Globus pallidus (tissue), 1 donor: ENCODE measurements around the gene CDC40.

Experiments
- DNase-seq: peaks from one replicate; pipeline ENCODE4 v3.0.0-alpha.2; 2015; ENCODE audit warnings: low spot score

Gene CDC40

DNA sequence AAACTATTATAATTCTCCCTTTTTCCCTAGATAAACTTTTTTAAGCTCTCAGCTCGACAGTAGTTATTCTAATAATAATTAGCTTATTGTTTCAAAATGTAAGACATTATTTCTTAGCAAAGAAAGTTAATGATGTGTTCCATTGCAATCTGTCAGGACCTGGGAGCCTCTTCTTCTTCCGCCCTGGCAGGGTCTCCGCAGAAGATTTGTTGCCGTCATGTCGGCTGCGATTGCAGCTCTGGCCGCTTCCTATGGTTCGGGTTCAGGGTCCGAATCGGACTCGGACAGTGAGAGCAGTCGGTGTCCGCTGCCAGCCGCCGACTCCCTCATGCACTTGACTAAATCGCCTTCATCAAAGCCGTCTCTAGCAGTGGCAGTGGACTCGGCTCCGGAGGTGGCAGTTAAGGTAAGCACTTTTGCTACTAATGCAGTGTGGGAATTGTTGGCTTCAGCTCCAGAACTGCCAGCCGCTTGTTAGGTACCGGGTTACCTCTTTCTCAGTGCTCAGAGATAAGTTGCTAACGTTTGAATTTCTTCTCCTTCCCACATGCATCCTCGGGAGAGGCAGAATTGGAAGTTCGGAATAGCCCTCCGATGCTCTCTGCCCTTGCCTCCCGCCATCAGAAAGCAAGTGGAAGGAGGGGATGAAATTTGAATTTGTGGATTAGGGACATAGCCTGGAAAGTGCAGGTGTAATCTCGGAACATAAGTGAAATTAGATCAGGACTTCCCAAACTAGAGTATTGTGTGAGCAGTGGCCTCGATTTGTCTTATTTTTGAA, at the start of gene CDC40:
TSS of gene CDC40 (plus strand) at position 200 of the 781 bp plus-strand sequence. CDS start at position 218, 18 bp downstream.
- DNase-seq, result no peak

DNA sequence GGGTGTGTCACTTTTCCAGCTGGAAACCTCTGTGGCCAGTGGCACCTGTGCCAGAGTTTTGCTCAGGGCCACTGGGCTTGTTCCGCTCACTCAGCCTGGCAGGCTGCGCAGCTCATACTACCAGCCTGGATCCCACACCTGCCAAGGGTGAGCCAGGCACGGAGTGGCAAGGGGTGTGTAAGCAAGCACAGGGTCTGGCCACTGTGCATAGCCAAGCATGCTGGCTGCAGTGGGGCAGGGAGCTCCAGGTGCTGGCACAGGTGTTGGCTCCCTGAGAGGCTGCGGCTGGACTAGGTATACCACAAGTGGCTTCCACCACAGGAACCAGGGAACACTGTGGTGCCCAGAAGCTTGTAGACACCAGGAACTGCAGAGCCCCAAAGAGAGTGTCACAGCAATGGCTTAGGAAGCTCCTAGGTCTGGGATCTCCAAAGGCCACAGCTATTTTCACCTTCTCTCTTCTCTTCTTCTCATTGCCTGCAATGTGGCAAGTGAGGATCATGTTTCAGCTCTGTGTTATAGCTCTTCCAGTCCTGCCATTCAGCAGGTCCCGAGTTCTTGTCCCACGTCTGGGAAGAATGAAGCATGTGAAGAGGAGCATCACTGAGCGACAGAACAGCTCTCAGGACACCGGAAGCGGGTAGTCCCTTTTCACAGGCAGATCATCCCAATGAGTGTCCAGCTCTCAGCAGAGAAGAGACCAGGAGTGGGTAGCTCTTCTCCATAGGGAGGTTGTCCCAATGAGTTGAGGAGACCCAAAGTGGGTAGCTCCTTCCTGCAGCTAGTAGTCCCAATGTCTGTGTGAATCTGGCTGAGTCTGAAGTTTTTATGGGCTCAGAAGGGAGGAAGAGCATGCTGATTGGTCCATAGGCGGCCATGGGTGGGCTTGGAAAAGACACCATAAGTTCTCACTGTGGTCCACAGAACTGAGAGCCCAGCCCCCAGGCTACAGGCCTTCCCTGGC, 42.0 kb upstream of the CDC40 start:
- no peak for DNase-seq

DNA sequence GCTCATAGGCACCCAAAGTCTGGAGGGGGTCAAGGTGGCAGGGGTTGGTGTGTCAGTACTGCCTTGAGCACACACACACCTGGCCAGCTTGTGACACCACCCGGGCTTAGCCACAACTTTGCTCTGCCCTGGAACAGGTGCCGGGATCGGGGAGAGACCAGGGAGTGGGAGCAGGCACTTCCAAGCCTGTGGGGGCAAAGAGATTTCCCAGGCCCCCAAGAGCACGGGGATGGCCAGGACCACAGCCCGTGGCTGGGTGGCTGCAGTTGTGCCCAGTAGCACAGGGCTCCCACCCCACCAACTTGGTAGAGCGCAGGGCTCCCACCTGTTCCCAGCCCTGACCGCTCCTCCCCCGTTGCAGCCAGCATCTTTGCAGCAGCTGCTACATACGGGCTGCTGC, 41.2 kb upstream of the CDC40 start:
- no peak for DNase-seq

DNA sequence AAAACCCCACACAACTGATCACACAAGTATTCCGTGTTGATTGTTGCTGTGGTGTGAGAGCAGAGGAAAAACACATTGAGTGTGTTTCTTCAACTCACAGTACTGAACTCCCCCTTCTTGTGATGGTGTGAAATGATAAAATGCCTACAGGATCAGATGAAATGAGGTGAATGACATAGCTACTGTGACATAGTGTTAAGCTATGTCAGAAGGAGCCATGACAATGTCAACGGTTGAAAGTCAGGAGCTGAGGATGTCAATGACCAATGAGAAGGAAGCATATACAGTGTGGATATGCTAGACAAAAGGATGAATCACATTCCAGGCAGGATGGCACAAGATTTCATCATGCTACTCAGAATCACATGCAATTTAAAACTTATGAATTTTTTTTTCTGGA, 39.6 kb upstream of the CDC40 start:
- no peak for DNase-seq

DNA sequence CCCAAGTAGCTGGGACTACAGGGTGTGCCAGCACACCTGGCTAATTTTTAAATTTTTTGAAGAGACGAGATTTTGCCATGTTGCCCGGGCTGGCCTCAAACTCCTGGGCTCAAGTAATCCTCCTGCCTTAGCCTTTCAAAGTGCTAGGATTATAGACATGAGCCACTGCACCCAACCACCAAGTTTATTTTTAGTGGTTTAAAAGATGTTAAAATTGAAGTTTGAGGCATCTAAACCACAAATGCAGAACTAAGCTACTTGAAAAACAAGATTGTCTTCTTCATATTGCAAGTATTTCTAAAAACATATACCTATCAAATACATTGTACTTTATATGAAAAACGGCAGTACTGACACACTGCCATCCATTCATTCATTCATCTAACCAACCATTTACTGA, 32.4 kb upstream of the CDC40 start:
- DNase-seq, result no peak

DNA sequence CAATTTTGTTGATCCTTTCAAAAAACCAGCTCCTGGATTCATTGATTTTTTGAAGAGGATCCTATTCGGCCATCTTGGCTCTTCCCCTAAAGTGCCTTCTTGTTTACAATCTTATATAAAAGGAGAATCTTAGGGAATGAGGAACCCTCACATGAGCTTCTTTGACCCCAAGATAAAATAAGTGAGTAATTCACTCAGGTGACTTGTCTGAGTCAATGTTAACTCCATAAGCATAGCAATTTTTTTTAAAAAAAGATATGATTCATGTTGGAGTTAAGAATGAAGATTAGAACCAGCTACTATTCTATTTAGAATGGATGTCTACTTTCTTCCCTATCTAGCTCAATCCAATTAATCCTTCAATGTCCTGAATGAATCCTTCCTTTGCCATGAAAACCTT, 21.7 kb upstream of the CDC40 start:
- DNase-seq, result no peak

DNA sequence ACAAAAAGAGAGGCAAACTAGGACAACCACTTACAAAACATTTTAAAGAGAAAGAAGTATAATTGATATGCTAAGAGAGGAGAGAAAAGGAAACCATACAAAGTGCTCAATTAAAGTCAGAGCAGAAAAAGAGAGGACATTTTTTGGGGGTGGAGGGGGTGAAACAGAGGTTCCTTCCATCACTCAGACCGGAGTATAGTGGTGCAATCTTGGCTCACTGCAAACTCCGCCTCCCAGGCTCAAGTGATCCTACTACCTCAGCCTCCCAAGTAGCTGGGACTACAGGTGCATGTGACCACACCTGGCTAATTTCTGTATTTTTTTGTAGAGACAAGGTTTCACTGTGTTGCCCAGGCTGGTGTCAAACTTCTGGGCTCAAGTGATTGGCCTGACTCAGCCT, 10.1 kb upstream of the CDC40 start:
- no peak for DNase-seq

DNA sequence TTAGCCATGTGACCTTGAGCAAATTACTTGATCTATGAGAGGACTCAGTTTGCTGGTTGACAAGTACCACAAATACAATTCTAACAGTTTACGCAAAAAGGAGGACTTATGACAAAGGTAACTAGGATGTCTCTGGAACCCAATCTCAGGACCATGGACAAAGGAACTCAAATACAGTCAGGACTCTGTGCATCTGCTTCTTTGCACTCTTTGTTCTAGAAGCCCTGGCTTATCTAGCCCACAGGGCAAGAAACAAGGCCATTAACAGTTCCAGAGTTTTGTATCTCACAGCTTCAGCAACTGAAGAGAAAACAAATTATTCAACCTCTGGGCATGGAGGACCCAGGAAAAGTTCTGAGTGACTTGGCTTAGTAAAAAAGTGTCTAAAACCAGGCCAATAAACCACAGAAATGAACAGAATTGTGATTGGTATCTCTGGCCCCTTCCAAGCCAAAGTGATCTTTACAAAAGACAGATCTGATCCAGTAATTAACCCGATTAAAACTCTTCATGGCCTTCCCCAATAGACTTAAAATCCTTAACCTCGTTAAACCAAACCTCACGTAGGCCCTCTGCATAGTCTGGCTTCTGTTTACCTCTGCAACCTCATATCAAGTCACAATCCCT, 6.6 kb upstream of the CDC40 start:
- DNase-seq, result peak; percentile 27

DNA sequence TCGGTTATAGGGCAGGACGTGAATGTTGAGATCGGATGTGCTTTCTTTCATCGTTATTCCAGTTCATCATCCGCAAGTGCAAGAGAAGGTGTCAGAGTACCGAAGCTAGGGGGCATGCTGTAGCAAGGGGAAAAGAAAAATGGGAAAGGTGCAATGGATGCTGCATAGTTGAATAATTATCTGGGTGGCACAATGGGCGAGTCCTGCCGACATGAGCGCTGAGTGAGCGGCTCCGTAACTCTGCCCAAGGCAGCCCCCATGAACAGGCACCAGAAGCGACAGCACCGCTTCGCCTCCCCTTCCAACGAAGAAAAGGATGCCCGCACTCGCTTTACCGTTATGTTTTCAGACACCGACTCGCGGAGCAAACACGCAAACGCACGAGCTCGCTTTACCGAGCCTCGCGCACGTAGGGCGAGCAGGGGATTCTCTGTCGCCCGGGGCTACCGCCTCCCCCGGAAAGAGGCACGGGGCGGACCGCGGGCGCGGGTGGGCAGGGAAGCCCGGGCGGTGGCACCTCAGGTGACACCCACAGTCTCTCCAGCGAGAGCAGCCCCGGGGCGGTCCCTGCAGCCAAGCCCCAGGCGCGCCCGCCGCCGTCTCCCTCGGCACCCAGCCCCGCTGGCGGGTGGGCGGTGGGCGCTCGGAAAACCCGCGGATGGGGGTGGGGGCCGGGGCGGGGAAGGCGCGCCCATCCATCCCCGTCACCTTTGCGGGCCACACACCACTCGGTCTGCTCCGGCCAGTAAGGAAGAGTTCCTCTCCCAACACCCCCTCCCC, 1.4 kb upstream of the CDC40 start:
- DNase-seq, result peak; percentile 74

DNA sequence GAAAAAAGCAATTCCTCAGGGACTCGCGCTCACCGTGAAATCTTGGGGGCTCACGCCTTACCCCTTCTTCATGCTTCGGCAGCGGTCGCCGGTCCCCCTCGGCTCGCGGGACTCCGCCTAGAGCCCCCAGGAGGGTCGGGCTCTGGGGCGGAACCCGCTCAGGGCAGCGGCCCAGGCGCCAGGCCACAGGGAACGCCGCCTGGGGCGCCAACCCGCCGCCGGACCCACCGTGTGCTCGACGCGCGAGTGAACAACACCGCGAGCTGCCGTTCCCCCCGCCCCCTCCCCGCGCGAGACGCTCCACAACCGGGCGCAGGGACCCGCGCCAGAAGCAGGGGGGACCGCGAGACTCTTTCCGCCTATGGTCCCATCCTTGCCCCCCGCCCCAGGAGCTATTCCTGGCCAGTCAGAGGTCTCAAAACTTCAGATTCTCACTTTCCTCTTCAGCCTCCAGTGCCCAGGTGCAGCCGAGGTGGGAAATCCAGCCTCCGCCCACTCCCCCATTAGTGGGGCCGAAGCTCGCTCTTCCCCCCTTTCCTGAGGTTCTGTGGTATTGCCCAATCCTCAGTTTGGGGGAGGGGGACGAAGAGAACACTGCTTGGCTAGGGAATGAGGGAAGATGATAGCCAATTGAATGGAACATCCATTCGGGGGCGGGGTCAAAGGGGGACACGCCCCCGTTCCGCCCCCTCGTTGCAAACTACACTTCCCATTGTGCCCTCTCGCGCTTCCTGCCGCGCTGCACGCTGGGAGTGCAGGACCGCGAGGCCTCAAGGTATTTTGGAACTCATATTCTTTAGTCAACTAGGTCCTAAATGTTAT, 610 bp upstream of the CDC40 start, which contains the start of gene WASF1:
TSS of gene WASF1 (minus strand) at position 265 of the 822 bp plus-strand sequence. CDS start 52,069 bp downstream, outside the sequence.
- DNase-seq, result peak; percentile 97

DNA sequence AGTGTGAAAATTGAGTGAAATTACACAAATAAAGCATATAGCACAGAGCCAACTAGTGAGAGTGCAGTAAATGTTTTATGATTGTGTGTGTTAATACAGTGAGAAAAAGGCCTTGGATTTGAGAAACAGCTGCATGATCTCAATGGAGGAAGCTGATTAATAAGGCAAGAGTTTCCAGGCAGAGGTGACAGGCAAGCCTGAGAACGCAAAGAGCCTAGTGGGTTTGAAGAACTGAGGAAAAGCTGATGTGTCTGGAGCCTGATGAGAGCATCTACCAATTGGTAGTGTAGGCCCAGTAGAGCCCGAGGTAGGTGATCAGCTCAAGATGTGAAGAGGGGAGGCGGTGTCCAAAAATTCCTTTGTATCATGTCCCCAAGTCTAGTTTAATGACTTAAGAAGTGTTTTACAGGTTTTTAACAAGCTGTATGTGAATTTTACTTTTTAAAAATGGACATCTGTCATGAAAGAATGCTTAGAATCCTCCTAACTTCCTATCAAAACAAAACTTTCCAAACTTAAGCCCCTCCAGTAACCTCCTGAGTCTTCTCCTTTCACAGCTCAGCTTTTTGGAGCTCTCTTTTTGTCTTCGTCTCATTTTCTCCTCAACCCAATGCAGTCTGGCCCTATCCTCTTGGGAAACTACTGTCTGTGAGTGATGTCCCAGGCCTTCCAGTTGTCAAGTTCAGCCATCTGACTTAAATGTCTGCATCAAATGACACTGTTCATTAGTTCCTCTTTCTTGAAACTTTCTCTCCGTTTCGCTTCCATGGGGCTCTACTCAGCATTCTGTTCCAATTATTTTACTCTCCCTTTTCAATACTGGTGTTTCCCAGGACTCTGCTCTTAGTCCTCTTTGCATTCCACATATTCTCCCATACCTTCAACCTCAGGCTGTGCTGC, 1.2 kb downstream of the CDC40 start:
- DNase-seq, result no peak

DNA sequence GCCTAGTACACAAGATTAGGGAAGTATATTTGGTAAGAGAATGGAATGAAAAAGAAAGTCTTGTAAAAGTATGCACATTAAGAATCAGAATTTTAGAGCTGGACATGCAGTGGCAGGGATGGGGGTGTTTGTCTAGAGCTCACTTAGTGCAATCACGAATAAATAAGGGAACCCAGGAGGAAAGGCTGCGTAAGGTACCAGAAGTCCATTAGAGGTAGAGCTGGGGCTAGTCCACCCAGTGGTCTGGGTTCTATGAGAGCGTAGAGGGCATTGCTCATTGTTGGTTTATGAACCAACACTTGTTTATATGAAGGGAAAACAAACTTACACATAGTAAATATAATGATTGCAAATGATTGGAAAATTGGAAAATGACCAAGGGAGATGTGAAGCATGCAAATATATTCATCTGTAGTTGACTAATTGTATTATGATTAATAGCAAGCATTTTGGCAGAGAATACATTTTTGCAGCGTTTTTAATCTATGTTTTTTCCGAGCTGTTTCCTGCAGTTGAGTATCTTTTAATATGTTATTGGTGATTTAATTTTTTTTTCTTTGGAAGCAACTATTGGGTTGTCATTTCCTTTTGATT, 3.2 kb downstream of the CDC40 start:
- DNase-seq, result no peak

DNA sequence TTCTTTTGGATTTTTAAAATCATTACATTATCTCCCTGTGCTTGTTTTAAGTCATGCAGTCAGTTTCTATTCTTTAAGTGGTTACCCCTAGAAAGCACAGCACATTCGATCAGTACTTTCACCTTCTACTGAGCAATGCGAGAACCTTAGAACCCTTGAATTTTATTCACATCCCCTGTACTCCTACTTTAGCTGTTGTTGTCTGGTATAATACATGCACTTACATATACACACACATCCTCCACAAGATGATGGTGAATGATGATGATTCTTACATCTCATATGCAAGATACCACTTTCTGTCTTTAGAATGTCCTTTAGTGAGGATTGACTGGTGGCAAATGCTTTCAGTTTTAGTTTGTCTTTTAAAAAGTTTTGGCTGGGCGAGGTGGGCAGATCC, 5.7 kb downstream of the CDC40 start:
- DNase-seq, result no peak

DNA sequence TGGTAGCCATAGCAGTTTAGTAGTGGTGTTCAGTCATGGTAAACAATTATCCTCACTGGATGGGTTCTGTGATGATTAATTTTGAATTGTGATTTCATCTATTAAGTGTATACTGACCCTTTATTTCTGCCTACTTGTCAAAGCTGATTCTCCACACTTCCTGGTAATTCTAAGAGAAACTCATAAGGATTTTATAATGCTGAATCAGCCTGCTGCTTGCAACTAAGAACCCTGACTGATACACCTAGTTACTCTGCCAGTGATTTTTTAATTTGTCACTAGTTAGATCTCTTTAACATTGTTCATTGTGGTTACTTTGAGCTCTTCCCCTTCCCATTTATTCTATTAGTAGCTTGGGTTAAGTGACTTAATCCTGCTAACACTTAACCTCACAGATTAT, 8.6 kb downstream of the CDC40 start:
- DNase-seq, result no peak

DNA sequence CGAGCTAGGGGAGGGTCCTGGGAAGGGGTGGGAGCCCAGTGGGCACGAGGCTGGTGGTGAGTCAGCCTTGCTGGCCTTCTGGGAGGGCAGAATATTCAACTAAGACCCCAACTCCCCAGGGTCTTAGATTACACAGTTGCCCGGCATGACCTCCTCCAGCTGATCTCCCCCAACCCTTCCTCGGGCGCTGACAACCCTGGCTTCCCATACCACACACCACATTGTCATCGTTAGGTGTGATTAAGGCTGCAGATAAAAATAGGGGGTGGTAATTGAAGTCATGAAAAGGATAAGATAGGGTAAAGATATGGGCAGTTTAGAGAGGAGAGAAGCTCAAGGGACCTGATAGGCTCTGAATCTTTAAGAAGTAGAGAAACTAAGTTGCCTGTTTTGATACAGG, 10.5 kb downstream of the CDC40 start:
- DNase-seq, result no peak

DNA sequence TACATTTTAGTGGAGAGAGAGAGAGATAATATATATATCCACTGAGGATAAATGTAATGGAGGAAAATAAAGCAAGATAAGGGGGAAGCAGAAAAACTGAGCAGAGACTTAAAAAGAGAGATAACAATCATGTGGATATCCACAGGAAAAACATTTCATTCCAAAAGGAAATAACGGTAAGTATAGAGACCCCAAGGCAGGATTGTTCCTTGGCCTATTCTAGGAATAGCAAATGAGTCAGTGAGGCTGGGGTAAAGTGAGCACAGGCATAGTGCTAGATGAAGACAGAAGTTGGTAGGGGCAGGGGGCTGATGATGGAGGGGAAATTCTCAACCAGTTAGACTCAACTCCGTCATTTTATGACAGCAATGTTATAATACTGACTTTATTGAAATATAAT, 11.2 kb downstream of the CDC40 start:
- no peak for DNase-seq

DNA sequence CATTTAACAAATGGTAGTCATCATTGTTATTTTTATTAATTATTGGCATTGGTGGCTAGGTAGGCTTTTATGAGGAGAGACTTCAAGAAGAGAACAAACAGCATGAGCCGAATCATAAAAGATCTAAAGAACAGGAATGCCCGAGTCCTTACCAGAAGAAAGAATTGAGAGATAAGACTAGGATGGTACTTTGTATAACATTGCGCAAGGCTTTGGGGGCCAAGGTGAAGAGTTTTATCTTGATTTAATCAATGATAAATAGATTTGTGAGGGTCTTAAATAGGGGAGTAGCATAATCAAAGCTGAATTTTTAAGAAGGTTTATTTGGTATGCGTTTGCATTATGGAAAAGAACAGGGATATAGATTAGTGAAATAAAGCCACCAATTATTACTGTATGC, 15.4 kb downstream of the CDC40 start:
- DNase-seq, result no peak

DNA sequence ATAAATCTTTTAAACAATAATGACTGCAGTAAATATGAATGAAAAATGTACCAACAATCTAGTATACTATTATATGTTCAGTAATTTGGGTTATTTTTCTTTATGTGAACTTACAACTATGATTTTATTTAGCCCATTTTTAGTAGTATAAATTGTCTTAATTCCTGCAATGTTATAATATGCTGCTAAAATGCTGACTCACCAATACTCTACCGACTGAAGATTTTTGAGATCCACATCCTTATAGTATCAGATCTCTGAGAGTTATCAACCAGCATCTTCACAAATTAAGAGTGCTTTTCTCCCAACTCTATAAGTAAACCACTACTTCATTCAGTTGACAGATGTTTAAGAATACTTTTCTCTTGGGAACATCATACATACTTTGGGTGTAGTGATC, 16.6 kb downstream of the CDC40 start:
- no peak for DNase-seq

DNA sequence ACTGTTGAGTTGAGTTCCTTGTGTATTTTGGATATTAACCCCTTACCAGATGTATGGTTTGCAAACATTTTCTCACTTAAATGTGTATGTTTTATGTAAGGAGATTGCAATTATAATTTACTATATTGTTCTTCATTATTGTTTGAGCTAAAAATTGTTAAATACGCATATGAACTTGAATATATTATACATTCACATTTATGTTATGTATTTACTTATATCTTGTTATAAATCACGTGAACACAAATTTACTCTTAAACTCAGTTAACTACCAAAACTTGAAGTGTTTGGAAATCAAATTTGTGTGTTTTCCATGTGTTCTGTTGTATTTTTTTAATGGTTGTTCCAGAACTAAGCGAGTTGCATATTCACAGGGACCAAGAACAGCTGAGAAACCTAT, 18.3 kb downstream of the CDC40 start:
- no peak for DNase-seq
